HG03066 (cell line): Measurements from ENCODE around the gene PLCL2.

ENCODE experiments used
- ATAC-seq: cut with Tn5 transposase; IDR thresholded peaks from one replicate; pipeline ENCODE4 v1.9.1; 2021; ENCODE audit warnings: low read depth; ENCODE audit not compliant: unreplicated experiment

PLCL2 gene

GRCh38 chr3:17136136-17136721 lies 251.5 kb downstream of the PLCL2 start:
- ATAC-seq = no peak

- ATAC-seq = no peak
Observed at GRCh38 chr3:17137321-17137826, 252.6 kb downstream of the PLCL2 start.

GRCh38 chr3:17138246-17139039 lies 253.7 kb downstream of the PLCL2 start:
- ATAC-seq = no peak
